BLaER1 (cell line): ENCODE data around the gene TMEM9.

Source experiments
- H3K27ac ChIP-seq: shearing (Covaris generic); formaldehyde crosslinking; 2 replicates; pipeline ENCODE4 v1.8.1; 2022
- H3K27me3 ChIP-seq: shearing (Covaris generic); formaldehyde crosslinking; 2 replicates; pipeline ENCODE4 v1.8.1; 2022
- H3K36me3 ChIP-seq: shearing (Covaris generic); formaldehyde crosslinking; 2 replicates; pipeline ENCODE4 v1.8.1; 2022
- H3K4me1 ChIP-seq: shearing (Covaris generic); formaldehyde crosslinking; 2 replicates; pipeline ENCODE4 v1.8.1; 2022
- H3K4me2 ChIP-seq: shearing (Covaris generic); formaldehyde crosslinking; 2 replicates; pipeline ENCODE4 v1.8.1; 2022
- H3K4me3 ChIP-seq: shearing (Covaris generic); formaldehyde crosslinking; 2 replicates; pipeline ENCODE4 v1.8.1; 2022
- H3K9ac ChIP-seq: shearing (Covaris generic); formaldehyde crosslinking; 2 replicates; pipeline ENCODE4 v1.8.1; 2022
- H3K9me3 ChIP-seq: shearing (Covaris generic); formaldehyde crosslinking; 2 replicates; pipeline ENCODE4 v1.8.1; 2022
- H4K20me1 ChIP-seq: shearing (Covaris generic); formaldehyde crosslinking; 2 replicates; pipeline ENCODE4 v1.8.1; 2022
- Cebpa-rat ChIP-seq: shearing (Covaris generic); IDR thresholded peaks from 2 replicates; pipeline ENCODE4 v1.8.1; 2022

The TMEM9 gene

GRCh38 chr1:201103666-201104065, 50.6 kb downstream of the TMEM9 start:
- no peak overlapping the region for H3K27ac ChIP-seq
- H3K27me3 ChIP-seq: no peaks in the 10 kb centered on the region
- H3K9ac ChIP-seq: no peak overlapping the region
- H3K4me1 ChIP-seq: peaks cover 17% of the 10 kb centered on the region
- no peaks in the 10 kb centered on the region for H3K9me3 ChIP-seq
- no peak overlapping the region for H3K4me2 ChIP-seq
- TF ChIP-seq Cebpa-rat: no peak
- no peaks in the 10 kb centered on the region for H3K36me3 ChIP-seq
- no peaks in the 10 kb centered on the region for H4K20me1 ChIP-seq
- H3K4me3 ChIP-seq: no peak overlapping the region

GRCh38 chr1:201100169-201100930, 53.9 kb downstream of the TMEM9 start:
- no peaks in the 10 kb centered on the region for H3K27me3 ChIP-seq
- peaks cover 27% of the 10 kb centered on the region for H3K4me1 ChIP-seq

DNA sequence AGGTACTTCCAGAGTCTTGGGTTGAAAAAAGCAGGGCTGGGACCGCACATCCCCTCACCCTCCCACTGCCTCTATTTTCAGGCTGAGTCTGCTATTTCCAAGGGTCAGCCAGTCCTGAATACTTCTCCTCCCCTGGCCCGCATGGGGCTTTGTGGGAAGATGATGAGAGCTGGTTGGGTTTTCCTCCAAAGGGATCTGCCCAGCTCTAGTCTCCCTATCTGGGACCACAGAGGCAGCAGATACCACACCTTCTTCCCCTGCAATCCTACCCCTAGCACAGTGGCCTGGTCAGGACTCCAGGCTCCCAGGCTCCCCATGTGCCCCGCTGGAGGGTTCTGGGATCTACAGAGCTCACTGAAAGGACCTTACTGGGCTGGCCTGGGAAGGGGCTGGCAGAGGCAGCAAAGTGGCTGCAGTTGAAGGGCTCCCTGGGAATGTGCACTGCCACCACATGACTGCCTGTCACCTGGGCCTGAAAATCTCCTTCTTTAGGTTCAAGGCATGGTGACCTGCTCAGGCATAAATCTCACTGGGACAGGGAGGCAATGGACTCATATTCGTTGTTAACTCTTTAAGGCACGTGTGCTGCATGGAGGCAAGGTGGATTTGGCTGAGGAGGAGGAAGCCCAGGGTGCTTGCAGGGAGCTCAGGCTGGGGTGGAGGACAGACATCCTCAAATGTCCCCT, 55.1 kb downstream of the TMEM9 start:
- H3K27me3 ChIP-seq: no peaks in the 10 kb centered on the region
- H3K9me3 ChIP-seq: no peaks in the 10 kb centered on the region
- no peaks in the 10 kb centered on the region for H3K36me3 ChIP-seq
- H3K4me3 ChIP-seq: no peak overlapping the region
- H3K9ac ChIP-seq: no peak overlapping the region
- H3K4me1 ChIP-seq: peaks cover 31% of the 10 kb centered on the region
- no peak overlapping the region for H3K4me2 ChIP-seq
- no peaks in the 10 kb centered on the region for H4K20me1 ChIP-seq
- no peak overlapping the region for H3K27ac ChIP-seq
- no peak for TF ChIP-seq Cebpa-rat

More at GRCh38 chr1:201100169-201100930, 53.9 kb downstream of the TMEM9 start:
- no peak overlapping the region for H3K4me2 ChIP-seq
- H4K20me1 ChIP-seq: no peaks in the 10 kb centered on the region
- no peak for TF ChIP-seq Cebpa-rat
- no peak overlapping the region for H3K4me3 ChIP-seq
- no peak overlapping the region for H3K27ac ChIP-seq
- H3K9ac ChIP-seq: no peak overlapping the region
- H3K9me3 ChIP-seq: no peaks in the 10 kb centered on the region
- H3K36me3 ChIP-seq: no peaks in the 10 kb centered on the region

GRCh38 chr1:201096977-201097856, 57.1 kb downstream of the TMEM9 start:
- Histone ChIP-seq H3K9ac (no peak overlapping the region), H3K27me3 (no peaks in the 10 kb centered on the region), H3K4me2 (no peak overlapping the region), H3K9me3 (no peaks in the 10 kb centered on the region), H3K27ac (no peak overlapping the region), H3K4me1 (peaks cover 25% of the 10 kb centered on the region), H3K36me3 (no peaks in the 10 kb centered on the region), H3K4me3 (no peak overlapping the region), H4K20me1 (no peaks in the 10 kb centered on the region)
- TF ChIP-seq Cebpa-rat: no peak

DNA sequence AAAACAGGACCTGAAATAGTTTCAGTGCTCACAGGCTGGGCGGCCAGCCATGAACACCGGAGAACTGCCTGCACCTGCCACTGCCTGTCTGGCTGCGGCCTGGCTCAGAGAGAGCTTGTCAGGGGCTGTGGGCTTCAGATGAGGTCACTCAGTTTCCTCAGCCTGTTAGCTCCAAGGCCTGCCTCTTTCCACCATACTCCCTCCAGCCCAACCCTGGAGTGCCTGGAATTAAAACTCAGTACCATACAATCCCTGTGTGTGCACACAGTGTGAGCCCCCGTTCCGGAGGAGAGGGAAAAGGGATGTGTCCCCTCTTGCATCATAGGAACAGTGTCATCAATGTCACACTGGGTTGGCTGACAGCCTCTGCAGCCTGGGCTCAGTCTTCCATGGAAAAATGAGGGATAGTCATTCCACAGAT, 58.2 kb downstream of the TMEM9 start:
- no peaks in the 10 kb centered on the region for H3K9me3 ChIP-seq
- H3K4me2 ChIP-seq: peak overlapping the region; percentile 63
- H3K36me3 ChIP-seq: no peaks in the 10 kb centered on the region
- H3K9ac ChIP-seq: no peak overlapping the region
- H4K20me1 ChIP-seq: no peaks in the 10 kb centered on the region
- no peak overlapping the region for H3K27ac ChIP-seq
- no peak overlapping the region for H3K4me3 ChIP-seq
- H3K27me3 ChIP-seq: no peaks in the 10 kb centered on the region
- peaks cover 19% of the 10 kb centered on the region for H3K4me1 ChIP-seq
- TF ChIP-seq Cebpa-rat: no peak

- H3K9ac ChIP-seq: no peak overlapping the region
- no peak overlapping the region for H3K27ac ChIP-seq
- H3K9me3 ChIP-seq: no peaks in the 10 kb centered on the region
- H3K27me3 ChIP-seq: no peaks in the 10 kb centered on the region
- peak overlapping the region; percentile 63 for H3K4me2 ChIP-seq
- H3K4me1 ChIP-seq: peaks cover 19% of the 10 kb centered on the region
- no peaks in the 10 kb centered on the region for H4K20me1 ChIP-seq
- no peak for TF ChIP-seq Cebpa-rat
- H3K36me3 ChIP-seq: no peaks in the 10 kb centered on the region
- no peak overlapping the region for H3K4me3 ChIP-seq
Observed at GRCh38 chr1:201095581-201095980, 58.7 kb downstream of the TMEM9 start.

DNA sequence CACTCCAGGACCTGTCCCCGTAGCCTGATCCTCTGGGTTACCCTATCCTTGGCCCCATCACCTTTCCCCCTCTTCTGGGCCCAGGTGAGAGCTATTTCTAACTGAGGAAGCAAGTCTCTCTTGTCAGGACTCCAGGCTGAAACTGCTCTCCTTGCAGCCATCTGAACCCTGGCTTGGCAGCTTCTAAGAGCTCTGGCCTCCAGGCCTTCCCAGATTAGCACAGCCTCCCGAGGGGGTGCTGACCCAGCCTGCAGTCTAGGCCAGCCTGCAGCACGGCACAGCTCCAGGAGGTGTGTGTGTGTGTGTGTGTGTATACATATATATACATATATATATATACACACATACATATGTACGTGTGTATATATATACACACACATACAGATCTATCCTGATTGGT, 59.4 kb downstream of the TMEM9 start:
- no peaks in the 10 kb centered on the region for H3K36me3 ChIP-seq
- H3K27ac ChIP-seq: no peak overlapping the region
- H3K4me2 ChIP-seq: no peak overlapping the region
- H3K4me1 ChIP-seq: peaks cover 19% of the 10 kb centered on the region
- H3K9ac ChIP-seq: no peak overlapping the region
- no peak for TF ChIP-seq Cebpa-rat
- H3K27me3 ChIP-seq: no peaks in the 10 kb centered on the region
- H3K4me3 ChIP-seq: no peak overlapping the region
- no peaks in the 10 kb centered on the region for H3K9me3 ChIP-seq
- no peaks in the 10 kb centered on the region for H4K20me1 ChIP-seq

DNA sequence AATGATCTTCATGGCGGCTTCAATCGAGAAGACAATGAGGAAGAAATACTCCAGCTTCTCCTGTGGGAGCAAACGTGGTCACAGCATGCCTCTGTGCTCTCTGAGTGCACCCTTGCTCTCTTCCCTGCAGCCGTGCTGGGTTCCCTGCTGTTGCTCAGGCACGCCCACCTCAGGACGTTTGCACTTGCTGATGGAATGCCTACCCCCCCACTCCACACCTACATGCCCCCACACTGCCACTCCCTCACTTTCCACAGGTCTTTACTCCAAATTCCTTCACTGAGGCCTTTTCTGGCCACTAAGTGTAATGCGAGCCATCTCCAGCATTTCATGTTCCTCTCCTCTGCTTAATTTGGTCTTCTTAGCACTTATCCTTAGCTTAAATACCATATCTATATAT, 60.3 kb downstream of the TMEM9 start:
- H3K36me3 ChIP-seq: no peaks in the 10 kb centered on the region
- H3K9ac ChIP-seq: no peak overlapping the region
- no peak for TF ChIP-seq Cebpa-rat
- H3K4me2 ChIP-seq: no peak overlapping the region
- peaks cover 19% of the 10 kb centered on the region for H3K4me1 ChIP-seq
- no peak overlapping the region for H3K4me3 ChIP-seq
- no peaks in the 10 kb centered on the region for H3K9me3 ChIP-seq
- H3K27ac ChIP-seq: no peak overlapping the region
- H3K27me3 ChIP-seq: no peaks in the 10 kb centered on the region
- H4K20me1 ChIP-seq: no peaks in the 10 kb centered on the region

- Histone ChIP-seq H3K27me3 (no peaks in the 10 kb centered on the region), H3K27ac (no peak overlapping the region)
Observed at GRCh38 chr1:201093561-201093960, 60.7 kb downstream of the TMEM9 start.

More at GRCh38 chr1:201093561-201093960, 60.7 kb downstream of the TMEM9 start:
- Histone ChIP-seq H3K4me3 (no peak overlapping the region), H3K4me1 (peaks cover 19% of the 10 kb centered on the region), H3K4me2 (no peak overlapping the region), H3K36me3 (no peaks in the 10 kb centered on the region), H4K20me1 (no peaks in the 10 kb centered on the region), H3K9me3 (no peaks in the 10 kb centered on the region), H3K9ac (no peak overlapping the region)
- TF ChIP-seq Cebpa-rat: no peak
